Thyroid gland (tissue), 4 donors: ENCODE results near the gene PTGDR. TPM values are rescaled to one million over a fixed set of nuclear protein-coding genes. Genes with fewer than 3 reads are reported as not detected.
A peak's percentile ranks its signal among the peaks of the same experiment; 100 is the strongest.

ENCODE experiments used
- DNase-seq, 2 donors: peaks; one replicate each; pipeline ENCODE4 v3.0.0-alpha.2; 2019
- H3K27ac ChIP-seq, 3 donors: fragments of 200-600 bp; sonication (generic); 1 replicate in 2 of 3; 2 replicates in 1 of 3; pipeline ENCODE4 v1.5.1; 2016 to 2019; ENCODE audit warnings: mild to moderate bottlenecking in 1 of 3, moderate library complexity in 1 of 3
- H3K27me3 ChIP-seq: fragments of 200-600 bp; sonication (generic); one replicate; pipeline ENCODE4 v1.5.1; 2019
- H3K36me3 ChIP-seq, 2 donors: fragments of 200-600 bp; sonication (generic); one replicate each; pipeline ENCODE4 v1.5.1; 2016 to 2019
- H3K4me1 ChIP-seq, 2 donors: fragments of 200-600 bp; sonication (generic); one replicate each; pipeline ENCODE4 v1.5.1; 2017 to 2019
- H3K4me3 ChIP-seq, 3 donors: fragments of 200-600 bp; sonication (generic); replicated peaks in 1 of 3; 1 replicate in 2 of 3; 2 replicates in 1 of 3; pipeline ENCODE4 v1.5.1; 2016; ENCODE audit warnings: mild to moderate bottlenecking in 1 of 3
- H3K9me3 ChIP-seq: fragments of 200-600 bp; sonication (generic); one replicate; pipeline ENCODE4 v1.5.1; 2017
- POLR2A ChIP-seq, 2 donors: fragments of 450-650 bp; IDR thresholded peaks; one replicate each; pipeline ENCODE4 v1.6.1; 2017; ENCODE audit warnings: antibody characterized with exemption in 2 of 2, mild to moderate bottlenecking in 2 of 2, moderate library complexity in 1 of 2
- WGBS, 2 donors: methylation state at CpG; one replicate each; pipeline ENCODE4 v1.1.5; 2017; 5-methylcytosine and 5-hydroxymethylcytosine counted together
- intact Hi-C: fragments of 100-400 bp; cut with DNase I; formaldehyde crosslinking; loops from one replicate; pipeline ENCODE4 v1.15.1; 2023
- total RNA-seq, 4 donors: library from RNA; depleted of rRNA; stranded (reverse); fragments of >200 nt; gene quantifications; one replicate each; pipeline ENCODE4 v1.2.3, GENCODE V29; 2016
- TF ChIP-seq, protein P1 (sequence below), 6 experiments: fragments of 200-600 bp in 3 of 6; fragments of 450-650 bp in 3 of 6; sonication (generic) in 3 of 6; IDR thresholded peaks; one replicate each; pipeline ENCODE4 v1.5.1; 2016 to 2019; ENCODE audit warnings: antibody characterized with exemption in 6 of 6, mild to moderate bottlenecking in 2 of 6, inconsistent platforms in 1 of 6, moderate library complexity in 1 of 6

Gene PTGDR
- total RNA-seq, 4 donors from 2014 or later, result 0.54 to 1.2 (median 0.93) TPM

GRCh38 chr14:52268279-52269061 lies 972 bp downstream of the PTGDR start:
- 1 to 2% methylated on average over 16 to 39 of the region's 54 CpGs for WGBS, 2 donors
- Histone ChIP-seq H3K4me3 (peak overlapping the region in 1 of 3 donors; percentile 21), H3K36me3 (no peaks in the 10 kb centered on the region), H3K9me3 (no peaks in the 10 kb centered on the region), H3K27me3 (no peaks in the 10 kb centered on the region), H3K27ac (no peak overlapping the region), H3K4me1 (peaks cover 0 to 11% of the 10 kb centered on the region in 2 donors)
- intact Hi-C loops, result no loop called here
- no peak for TF ChIP-seq POLR2A (IDR thresholded peaks at IDR 0.05)
- TF ChIP-seq, protein P1, sequence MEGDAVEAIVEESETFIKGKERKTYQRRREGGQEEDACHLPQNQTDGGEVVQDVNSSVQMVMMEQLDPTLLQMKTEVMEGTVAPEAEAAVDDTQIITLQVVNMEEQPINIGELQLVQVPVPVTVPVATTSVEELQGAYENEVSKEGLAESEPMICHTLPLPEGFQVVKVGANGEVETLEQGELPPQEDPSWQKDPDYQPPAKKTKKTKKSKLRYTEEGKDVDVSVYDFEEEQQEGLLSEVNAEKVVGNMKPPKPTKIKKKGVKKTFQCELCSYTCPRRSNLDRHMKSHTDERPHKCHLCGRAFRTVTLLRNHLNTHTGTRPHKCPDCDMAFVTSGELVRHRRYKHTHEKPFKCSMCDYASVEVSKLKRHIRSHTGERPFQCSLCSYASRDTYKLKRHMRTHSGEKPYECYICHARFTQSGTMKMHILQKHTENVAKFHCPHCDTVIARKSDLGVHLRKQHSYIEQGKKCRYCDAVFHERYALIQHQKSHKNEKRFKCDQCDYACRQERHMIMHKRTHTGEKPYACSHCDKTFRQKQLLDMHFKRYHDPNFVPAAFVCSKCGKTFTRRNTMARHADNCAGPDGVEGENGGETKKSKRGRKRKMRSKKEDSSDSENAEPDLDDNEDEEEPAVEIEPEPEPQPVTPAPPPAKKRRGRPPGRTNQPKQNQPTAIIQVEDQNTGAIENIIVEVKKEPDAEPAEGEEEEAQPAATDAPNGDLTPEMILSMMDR (IDR thresholded peaks at IDR 0.05), result no peak
- DNase-seq, result no peak

GRCh38 chr14:52269100-52269499 lies 1.6 kb downstream of the PTGDR start:
- Histone ChIP-seq H3K9me3 (no peaks in the 10 kb centered on the region), H3K27me3 (no peaks in the 10 kb centered on the region), H3K36me3 (no peaks in the 10 kb centered on the region), H3K4me1 (peaks cover 0 to 11% of the 10 kb centered on the region in 2 donors), H3K27ac (no peak overlapping the region), H3K4me3 (peak overlapping the region in 1 of 3 donors; percentile 21)
- TF ChIP-seq POLR2A (IDR thresholded peaks at IDR 0.05), result no peak
- TF ChIP-seq, protein P1 (IDR thresholded peaks at IDR 0.05), result no peak
- intact Hi-C loops, result no loop called here
- WGBS, 2 donors, result 19 to 31% methylated on average over 17 of the region's 17 CpGs
- no peak for DNase-seq

DNA sequence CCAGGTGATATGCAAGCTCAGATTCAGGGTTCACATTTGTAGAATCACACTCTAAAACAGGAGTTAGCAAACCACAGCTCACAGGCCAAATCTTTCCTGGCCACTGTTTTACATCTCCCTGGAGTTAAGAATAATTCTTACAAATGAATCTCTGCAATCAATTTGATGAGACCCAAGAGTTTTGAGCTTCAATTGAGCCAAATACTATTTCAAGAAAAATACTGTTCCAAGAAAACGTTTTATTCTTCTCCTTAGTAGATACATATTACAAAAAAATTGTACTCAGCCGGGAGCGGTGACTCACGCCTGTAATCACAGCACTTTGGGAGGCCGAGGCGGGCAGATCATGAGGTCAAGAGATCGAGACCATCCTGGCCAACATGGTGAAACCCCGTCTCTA lies 2.5 kb downstream of the PTGDR start:
- TF ChIP-seq, protein P1 (IDR thresholded peaks at IDR 0.05), result no peak
- TF ChIP-seq POLR2A (IDR thresholded peaks at IDR 0.05), result no peak
- Histone ChIP-seq H3K4me3 (no peak overlapping the region), H3K9me3 (no peaks in the 10 kb centered on the region), H3K4me1 (peaks cover 0 to 11% of the 10 kb centered on the region in 2 donors), H3K27me3 (no peaks in the 10 kb centered on the region), H3K36me3 (no peaks in the 10 kb centered on the region), H3K27ac (no peak overlapping the region)
- WGBS, 2 donors, result 61 to 72% methylated on average over 8 of the region's 8 CpGs
- no peak for DNase-seq
- intact Hi-C loops, result no loop called here

DNA sequence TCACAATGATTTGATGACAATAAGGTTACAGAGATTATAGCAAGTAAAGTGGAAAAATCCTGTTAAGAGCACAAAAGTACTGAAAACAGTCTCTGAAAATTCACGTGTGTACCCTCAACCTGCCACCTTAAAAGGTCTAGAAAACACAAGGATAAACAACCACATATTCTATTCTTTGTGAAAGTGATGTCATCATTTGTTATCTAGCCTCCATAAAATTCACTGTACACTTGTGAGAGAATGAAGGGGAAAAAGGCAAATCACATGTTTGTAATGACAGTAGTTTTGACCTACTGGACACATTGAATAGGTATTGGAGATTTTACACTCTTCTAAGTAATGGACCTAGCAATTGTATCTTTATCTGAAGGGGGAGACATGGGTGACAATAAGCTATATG lies 4.0 kb downstream of the PTGDR start:
- TF ChIP-seq, protein P1 (IDR thresholded peaks at IDR 0.05), result no peak
- no peak for TF ChIP-seq POLR2A (IDR thresholded peaks at IDR 0.05)
- no peaks in the 10 kb centered on the region for H3K27me3 ChIP-seq
- H3K9me3 ChIP-seq, result no peaks in the 10 kb centered on the region
- H3K27ac ChIP-seq, result no peak overlapping the region
- no peak overlapping the region for H3K4me3 ChIP-seq
- no peak for DNase-seq
- H3K4me1 ChIP-seq, result peaks cover 0 to 11% of the 10 kb centered on the region in 2 donors
- WGBS, 2 donors, result 76 to 89% methylated on average over 1 of the region's 1 CpG
- H3K36me3 ChIP-seq, result no peaks in the 10 kb centered on the region
- intact Hi-C loops, result no loop called here

DNA sequence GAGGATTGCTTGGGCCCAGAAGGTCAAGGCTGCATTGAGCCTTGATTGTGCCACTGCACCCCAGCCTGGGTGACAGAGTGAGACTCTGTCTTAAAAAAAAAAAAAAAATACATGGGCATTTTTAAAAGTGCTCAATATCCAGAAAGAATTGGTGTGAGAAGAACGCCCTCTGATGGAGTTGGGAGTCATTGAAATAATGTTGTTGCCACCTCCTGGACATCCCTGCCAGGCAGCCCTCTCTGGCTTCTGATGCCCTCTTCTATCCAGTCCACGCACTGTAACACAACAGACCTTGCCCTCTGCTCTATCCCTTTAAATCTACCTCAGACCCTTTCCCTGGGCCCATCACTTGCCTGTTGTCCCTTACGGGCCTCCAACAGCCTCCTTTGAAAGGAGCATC lies 4.9 kb downstream of the PTGDR start:
- DNase-seq, result no peak
- 62 to 70% methylated on average over 3 of the region's 3 CpGs for WGBS, 2 donors
- intact Hi-C loops, result no loop called here
- no peak overlapping the region for H3K27ac ChIP-seq
- peaks cover 0 to 4% of the 10 kb centered on the region in 2 donors for H3K4me1 ChIP-seq
- H3K9me3 ChIP-seq, result no peaks in the 10 kb centered on the region
- TF ChIP-seq POLR2A (IDR thresholded peaks at IDR 0.05), result no peak
- TF ChIP-seq, protein P1 (IDR thresholded peaks at IDR 0.05), result no peak
- no peak overlapping the region for H3K4me3 ChIP-seq
- H3K27me3 ChIP-seq, result no peaks in the 10 kb centered on the region
- no peaks in the 10 kb centered on the region for H3K36me3 ChIP-seq
